Adrenal gland (tissue), 12 donors: ENCODE results near the gene MYO5A. TPM values are rescaled to one million over a fixed set of nuclear protein-coding genes. Genes with fewer than 3 reads are reported as not detected.

Source experiments
- DNase-seq, 7 donors: peaks; one replicate each; pipeline ENCODE4 v3.0.0-alpha.2; 2019 to 2020
- H3K27ac ChIP-seq, 5 donors: fragments of 200-600 bp; sonication (generic) in 4 of 5; 1 replicate in 3 of 5; 2 replicates in 2 of 5; pipeline versions ENCODE4 v1.5.1 to v1.8.0; 2016 to 2020; ENCODE audit warnings: mild to moderate bottlenecking in 1 of 5
- H3K27me3 ChIP-seq: fragments of 200-600 bp; 2 replicates; pipeline ENCODE4 v1.8.0; 2021
- H3K36me3 ChIP-seq, 2 donors: fragments of 200-600 bp; replicated peaks in 1 of 2; 1 replicate in 1 of 2; 2 replicates in 1 of 2; pipeline versions ENCODE4 v1.5.1 to v1.8.0; 2018 to 2022
- H3K4me1 ChIP-seq, 2 donors: fragments of 200-600 bp; replicated peaks in 1 of 2; 1 replicate in 1 of 2; 2 replicates in 1 of 2; pipeline versions ENCODE4 v1.5.1 to v1.8.0; 2018 to 2021
- H3K4me3 ChIP-seq, 4 donors: fragments of 200-600 bp; sonication (generic) in 3 of 4; one replicate each; pipeline ENCODE4 v1.5.1; 2016 to 2018
- H3K9me3 ChIP-seq, 3 donors: fragments of 200-600 bp; sonication (generic) in 1 of 3; replicated peaks in 1 of 3; 1 replicate in 2 of 3; 2 replicates in 1 of 3; pipeline versions ENCODE4 v1.5.1 to v1.8.0; 2016 to 2021
- CTCF ChIP-seq, 6 experiments: fragments of 450-650 bp in 4 of 6; fragments of 200-600 bp in 2 of 6; sonication (generic) in 1 of 6; IDR thresholded peaks; 1 replicate in 5 of 6; 2 replicates in 1 of 6; pipeline versions ENCODE4 v1.5.1 to v1.8.0; 2016 to 2021; ENCODE audit warnings: antibody characterized with exemption in 6 of 6, mild to moderate bottlenecking in 2 of 6, moderate library complexity in 1 of 6
- POLR2A ChIP-seq, 2 donors: fragments of 450-650 bp; IDR thresholded peaks; one replicate each; pipeline ENCODE4 v1.6.1; 2017; ENCODE audit warnings: antibody characterized with exemption in 2 of 2, mild to moderate bottlenecking in 2 of 2, moderate library complexity in 1 of 2
- WGBS, 4 donors: extraction: QIAGEN DNeasy Blood & Tissue Kit in 2 of 4; methylation state at CpG; one replicate each; pipeline versions ENCODE4 v1.1.5 to v1.1.7; 2013 to 2017; 5-methylcytosine and 5-hydroxymethylcytosine counted together
- intact Hi-C, 2 donors: fragments of 100-400 bp; cut with DNase I; formaldehyde crosslinking; loops; one replicate each; pipeline versions ENCODE4 v1.14.1 to v1.15.0; 2022 to 2023
- polyA plus RNA-seq, 3 donors: library from polyadenylated mRNA; stranded (reverse); fragments of 200-250 nt in 2 of 3; fragments of 350-450 nt in 1 of 3; fragmentation: Illumina TruSeq in 1 of 3; extraction: RNeasy Lipid Tissue Mini Kit (QIAGEN cat#74804) in 1 of 3; gene quantifications; one replicate each; pipeline ENCODE4 v1.2.3, GENCODE V29; 2013 to 2014
- total RNA-seq, 9 donors: library from RNA; depleted of rRNA in 4 of 9; stranded (reverse); fragments of >200 nt in 4 of 9; fragments of 120-200 nt in 1 of 9; fragmentation: NEBNext Ultra II Directional in 1 of 9; extraction: Animal tissue kit (Norgen Biotek cat#: 25700) in 1 of 9; gene quantifications; one replicate each; pipeline versions ENCODE4 v1.1.0 to v1.2.4, GENCODE V29; 2013 to 2023
- donor health status: healthy with polysubstance abuse.
- donor health status: Bipolar disorder and iron deficiency.
- donor health status: DM: yes; HTN: yes; CAD: no.
- donor health status: DM: no; HTN: no; CAD: no.
- donor health status: DM: no; HTN: no; CAD: no.
- donor health status: DM: yes; HTN: yes; CAD: no.

MYO5A gene
- total and polyA plus RNA-seq, 12 donors = 6.3 to 57.5 (median 39.6) TPM

GRCh38 chr15:52308446-52309153 is 220.1 kb downstream of the MYO5A start:
- no peaks in the 10 kb centered on the region for H3K9me3 ChIP-seq
- no peak for TF ChIP-seq POLR2A (IDR thresholded peaks at IDR 0.05)
- no peak for TF ChIP-seq CTCF (IDR thresholded peaks at IDR 0.05)
- intact Hi-C loops = no loop called here
- no peaks in the 10 kb centered on the region for H3K4me1 ChIP-seq
- no peaks in the 10 kb centered on the region for H3K27me3 ChIP-seq
- no peak for DNase-seq
- no peak overlapping the region for H3K27ac ChIP-seq
- H3K36me3 ChIP-seq = peaks cover 0 to 10% of the 10 kb centered on the region in 2 donors
- WGBS, 4 donors = 78 to 91% (median 84%) methylated on average over 8 of the region's 8 CpGs
- no peak overlapping the region for H3K4me3 ChIP-seq

- Histone ChIP-seq H3K4me3 (no peak overlapping the region), H3K36me3 (peaks cover 0 to 2% of the 10 kb centered on the region in 2 donors), H3K9me3 (no peaks in the 10 kb centered on the region), H3K4me1 (no peaks in the 10 kb centered on the region), H3K27ac (no peak overlapping the region), H3K27me3 (no peaks in the 10 kb centered on the region)
- DNase-seq = no peak
- no peak for TF ChIP-seq CTCF (IDR thresholded peaks at IDR 0.05)
- no peak for TF ChIP-seq POLR2A (IDR thresholded peaks at IDR 0.05)
- WGBS, 4 donors = 94 to 96% (median 95%) methylated on average over 4 of the region's 4 CpGs
- intact Hi-C loops = no loop called here
Observed at GRCh38 chr15:52307847-52308246, 220.8 kb downstream of the MYO5A start.

- Histone ChIP-seq H3K27ac (no peak overlapping the region), H3K4me1 (no peaks in the 10 kb centered on the region), H3K27me3 (no peaks in the 10 kb centered on the region), H3K9me3 (no peaks in the 10 kb centered on the region), H3K36me3 (no peaks in the 10 kb centered on the region), H3K4me3 (no peak overlapping the region)
- 32 to 100% (median 72%) methylated on average over 1 of the region's 1 CpG for WGBS, 4 donors
- TF ChIP-seq CTCF (IDR thresholded peaks at IDR 0.05) = no peak
- no peak for TF ChIP-seq POLR2A (IDR thresholded peaks at IDR 0.05)
- DNase-seq = no peak
- intact Hi-C loops = no loop called here
Observed at GRCh38 chr15:52306270-52306669, 222.4 kb downstream of the MYO5A start.

GRCh38 chr15:52303093-52303772 is 225.4 kb downstream of the MYO5A start:
- no peak for DNase-seq
- WGBS, 4 donors = 71 to 89% (median 81%) methylated on average over 3 of the region's 3 CpGs

More at GRCh38 chr15:52303093-52303772, 225.4 kb downstream of the MYO5A start:
- Histone ChIP-seq H3K27me3 (no peaks in the 10 kb centered on the region), H3K4me3 (no peak overlapping the region), H3K27ac (no peak overlapping the region), H3K36me3 (no peaks in the 10 kb centered on the region), H3K9me3 (no peaks in the 10 kb centered on the region), H3K4me1 (no peaks in the 10 kb centered on the region)
- intact Hi-C loops = no loop called here
- no peak for TF ChIP-seq CTCF (IDR thresholded peaks at IDR 0.05)
